Peyer's patch (tissue), 4 donors: ENCODE results near the gene PKDCC.

ENCODE experiments used
- CTCF ChIP-seq, 6 experiments: fragments of 450-650 bp in 4 of 6; fragments of 200-600 bp in 2 of 6; sonication (generic) in 1 of 6; IDR thresholded peaks; one replicate each; pipeline ENCODE4 v1.5.1; 2017 to 2019; ENCODE audit warnings: antibody characterized with exemption in 6 of 6, mild to moderate bottlenecking in 3 of 6, moderate library complexity in 1 of 6
- POLR2A ChIP-seq, 2 donors: fragments of 450-650 bp; IDR thresholded peaks; one replicate each; pipeline ENCODE4 v1.5.1; 2017; ENCODE audit warnings: antibody characterized with exemption in 2 of 2, mild to moderate bottlenecking in 2 of 2, moderate library complexity in 2 of 2

GRCh38 chr2:42051543-42052235 lies 3.9 kb downstream of the PKDCC start:
- TF ChIP-seq CTCF (IDR thresholded peaks at IDR 0.05) = no peak
- no peak for TF ChIP-seq POLR2A (IDR thresholded peaks at IDR 0.05)
